Neural progenitor cell (in vitro differentiated cells): ENCODE results near the gene CTSO.

Source experiments
- CTCF ChIP-seq: fragments of 200-600 bp; sonication (generic); IDR thresholded peaks from 2 replicates; pipeline ENCODE4 v1.5.1; 2017; ENCODE audit warnings: antibody characterized with exemption, mild to moderate bottlenecking
- EZH2 ChIP-seq: fragments of 200-600 bp; sonication (generic); IDR thresholded peaks from 2 replicates; pipeline ENCODE4 v1.6.1; 2017; ENCODE audit warnings: antibody characterized with exemption, mild to moderate bottlenecking, moderate library complexity

GRCh38 chr4:155999725-156000124 lies 46.1 kb upstream of the CTSO start:
- TF ChIP-seq CTCF (peak; percentile 73), EZH2 (no peak)
